Vagina (tissue), 2 donors: ENCODE measurements around the gene RASA3. TPM values are rescaled to one million over a fixed set of nuclear protein-coding genes. Genes with fewer than 3 reads are reported as not detected.

Source experiments
- DNase-seq, 2 donors: peaks; one replicate each; pipeline ENCODE4 v3.0.0-alpha.2; 2017; ENCODE audit errors: extremely low spot score in 2 of 2
- H3K27ac ChIP-seq: fragments of 200-600 bp; sonication (generic); one replicate; pipeline ENCODE4 v1.5.1; 2019
- H3K27me3 ChIP-seq: fragments of 200-600 bp; sonication (generic); one replicate; pipeline ENCODE4 v1.5.1; 2019
- H3K36me3 ChIP-seq, 2 donors: fragments of 200-600 bp; sonication (generic); one replicate each; pipeline ENCODE4 v1.5.1; 2017 to 2019
- H3K4me1 ChIP-seq: fragments of 200-600 bp; sonication (generic); one replicate; pipeline ENCODE4 v1.5.1; 2019
- H3K4me3 ChIP-seq, 2 donors: fragments of 200-600 bp; sonication (generic); 1 replicate in 1 of 2; 2 replicates in 1 of 2; pipeline ENCODE4 v1.5.1; 2016 to 2019
- H3K9me3 ChIP-seq: fragments of 200-600 bp; sonication (generic); one replicate; pipeline ENCODE4 v1.5.1; 2019
- CTCF ChIP-seq, 3 experiments: fragments of 450-650 bp in 2 of 3; fragments of 200-600 bp in 1 of 3; sonication (generic) in 1 of 3; IDR thresholded peaks; one replicate each; pipeline ENCODE4 v1.5.1; 2017 to 2019; ENCODE audit warnings: antibody characterized with exemption in 3 of 3, mild to moderate bottlenecking in 2 of 3, moderate library complexity in 2 of 3
- POLR2A ChIP-seq, 2 donors: fragments of 450-650 bp; IDR thresholded peaks; one replicate each; pipeline ENCODE4 v1.6.1; 2017; ENCODE audit warnings: antibody characterized with exemption in 2 of 2, mild to moderate bottlenecking in 2 of 2, moderate library complexity in 2 of 2
- POLR2AphosphoS5 ChIP-seq, 2 donors: sonication (generic); formaldehyde crosslinking; IDR thresholded peaks; one replicate each; pipeline ENCODE4 v1.9.0; 2017; ENCODE audit warnings: antibody characterized with exemption in 2 of 2, mild to moderate bottlenecking in 2 of 2, low read depth in 1 of 2; ENCODE audit not compliant: insufficient read depth in 1 of 2
- intact Hi-C: fragments of 100-400 bp; cut with DNase I; formaldehyde crosslinking; loops from one replicate; pipeline ENCODE4 v1.15.1; 2023
- total RNA-seq: library from RNA; depleted of rRNA; stranded (reverse); fragments of >200 nt; gene quantifications from one replicate; pipeline ENCODE4 v1.2.3, GENCODE V29; 2016

Gene RASA3
- total RNA-seq, 1 donor from 2014 or later = 19.6 TPM

- no peaks in the 10 kb centered on the region for H3K9me3 ChIP-seq
- TF ChIP-seq CTCF (IDR thresholded peaks at IDR 0.05) (no peak), POLR2AphosphoS5 (IDR thresholded peaks at IDR 0.05; ENCODE audit: insufficient read depth in 1 of 2, low read depth in 1 of 2) (no peak), POLR2A (IDR thresholded peaks at IDR 0.05) (no peak)
- no peak overlapping the region for H3K27ac ChIP-seq
- DNase-seq = no peak
- peaks cover 0 to 50% of the 10 kb centered on the region in 2 donors for H3K36me3 ChIP-seq
- intact Hi-C loops = no loop called here
- H3K4me1 ChIP-seq = peaks cover 7% of the 10 kb centered on the region
- H3K4me3 ChIP-seq = no peak overlapping the region
- no peaks in the 10 kb centered on the region for H3K27me3 ChIP-seq
Observed at GRCh38 chr13:114013336-114013735, 119.1 kb downstream of the RASA3 start.

GRCh38 chr13:114012921-114013320, 119.5 kb downstream of the RASA3 start:
- H3K36me3 ChIP-seq = peaks cover 0 to 46% of the 10 kb centered on the region in 2 donors
- H3K4me1 ChIP-seq = peaks cover 7% of the 10 kb centered on the region
- H3K27ac ChIP-seq = no peak overlapping the region
- DNase-seq = no peak
- no peaks in the 10 kb centered on the region for H3K9me3 ChIP-seq
- TF ChIP-seq POLR2AphosphoS5 (IDR thresholded peaks at IDR 0.05; ENCODE audit: insufficient read depth in 1 of 2, low read depth in 1 of 2) (no peak), POLR2A (IDR thresholded peaks at IDR 0.05) (no peak), CTCF (IDR thresholded peaks at IDR 0.05) (no peak)
- no peaks in the 10 kb centered on the region for H3K27me3 ChIP-seq
- intact Hi-C loops = no loop called here
- H3K4me3 ChIP-seq = no peak overlapping the region

GRCh38 chr13:114012141-114012540, 120.3 kb downstream of the RASA3 start:
- Histone ChIP-seq H3K27me3 (no peaks in the 10 kb centered on the region), H3K36me3 (peaks cover 0 to 39% of the 10 kb centered on the region in 2 donors), H3K9me3 (no peaks in the 10 kb centered on the region), H3K4me1 (peaks cover 7% of the 10 kb centered on the region), H3K4me3 (no peak overlapping the region), H3K27ac (no peak overlapping the region)
- intact Hi-C loops = no loop called here
- no peak for DNase-seq
- no peak for TF ChIP-seq CTCF (IDR thresholded peaks at IDR 0.05)
- TF ChIP-seq POLR2AphosphoS5 (IDR thresholded peaks at IDR 0.05; ENCODE audit: insufficient read depth in 1 of 2, low read depth in 1 of 2) = no peak
- TF ChIP-seq POLR2A (IDR thresholded peaks at IDR 0.05) = no peak

GRCh38 chr13:114011226-114011625, 121.2 kb downstream of the RASA3 start:
- intact Hi-C loops = no loop called here
- H3K4me1 ChIP-seq = peaks cover 6% of the 10 kb centered on the region
- no peaks in the 10 kb centered on the region for H3K27me3 ChIP-seq
- no peak overlapping the region for H3K27ac ChIP-seq
- no peaks in the 10 kb centered on the region for H3K9me3 ChIP-seq
- H3K36me3 ChIP-seq = peaks cover 0 to 30% of the 10 kb centered on the region in 2 donors
- DNase-seq = no peak
- H3K4me3 ChIP-seq = no peak overlapping the region
- TF ChIP-seq POLR2AphosphoS5 (IDR thresholded peaks at IDR 0.05; ENCODE audit: insufficient read depth in 1 of 2, low read depth in 1 of 2) = no peak
- TF ChIP-seq POLR2A (IDR thresholded peaks at IDR 0.05) = no peak
- TF ChIP-seq CTCF (IDR thresholded peaks at IDR 0.05) = no peak

GRCh38 chr13:114010401-114011101, 121.9 kb downstream of the RASA3 start:
- intact Hi-C loops = no loop called here
- no peaks in the 10 kb centered on the region for H3K9me3 ChIP-seq
- no peak overlapping the region for H3K4me3 ChIP-seq
- no peaks in the 10 kb centered on the region for H3K4me1 ChIP-seq
- no peak overlapping the region for H3K27ac ChIP-seq
- H3K27me3 ChIP-seq = no peaks in the 10 kb centered on the region
- DNase-seq = no peak
- TF ChIP-seq POLR2AphosphoS5 (IDR thresholded peaks at IDR 0.05; ENCODE audit: insufficient read depth in 1 of 2, low read depth in 1 of 2) (no peak), CTCF (IDR thresholded peaks at IDR 0.05) (no peak), POLR2A (IDR thresholded peaks at IDR 0.05) (no peak)
- H3K36me3 ChIP-seq = peaks cover 0 to 29% of the 10 kb centered on the region in 2 donors
